Stimulated activated CD4-positive, alpha-beta T cell treated with anti-CD3 and anti-CD28 coated beads, Interleukin-1b, Interleukin-23, amount 100 ng/mL, for 4 hours (primary cell): ENCODE measurements around the gene TBX20.
"Not testable (repeated sequence)": the region's sequence is repeated elsewhere in the genome, so short reads cannot be mapped to it uniquely, and the experiment has no call there.

ENCODE experiments used
- DNase-seq, 2 donors: peaks; one replicate each; pipeline ENCODE4 v3.0.0-alpha.2; 2020; ENCODE audit warnings: low read depth in 2 of 2

Gene TBX20

DNA sequence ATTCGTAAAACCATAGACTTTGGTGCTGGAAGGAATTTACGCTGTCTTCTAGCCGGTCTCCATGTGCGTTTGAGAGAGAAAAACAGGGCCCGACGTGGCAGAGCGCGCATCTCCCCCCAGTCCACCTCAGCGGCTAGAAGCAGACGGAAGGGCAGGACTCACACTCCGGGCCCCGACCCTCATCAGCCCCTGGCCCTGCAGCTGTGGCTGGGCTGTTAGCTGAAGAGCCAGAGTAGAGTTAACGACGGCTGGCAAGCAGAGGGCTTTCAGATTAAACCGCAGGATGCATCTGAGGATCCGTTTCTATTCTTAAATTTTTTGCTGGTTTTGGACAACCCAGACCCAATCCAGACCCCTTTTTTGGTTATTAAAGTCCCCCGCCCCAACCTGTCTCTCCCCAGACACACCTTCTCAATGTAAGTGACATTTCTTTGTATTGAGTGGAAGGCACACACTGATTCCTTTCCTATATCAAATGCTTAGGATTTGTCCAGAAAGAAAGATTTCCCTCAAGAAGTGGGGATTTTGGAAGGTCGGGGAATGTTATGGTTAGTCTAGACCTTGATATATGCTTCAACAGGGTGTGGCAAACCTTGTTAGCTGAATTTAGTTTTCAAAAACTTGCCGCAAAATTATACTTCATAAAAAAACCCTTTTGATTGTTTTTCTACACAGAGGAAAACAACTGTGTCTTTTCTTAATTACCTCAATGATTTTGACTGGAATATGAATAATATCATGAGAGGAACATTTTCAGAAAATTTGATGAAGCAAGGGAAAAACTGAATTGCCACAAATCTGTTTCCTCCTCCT lies 1.7 kb upstream of the TBX20 start:
- DNase-seq = no peak

- DNase-seq = no peak
These were observed 869 bp upstream of the TBX20 start for GRCh38 chr7:35254496-35255442.

- DNase-seq = no peak
These were observed 515 bp downstream of the TBX20 start for GRCh38 chr7:35253460-35253709.

GRCh38 chr7:35252612-35253459 lies 1.1 kb downstream of the TBX20 start:
- no peak for DNase-seq

DNA sequence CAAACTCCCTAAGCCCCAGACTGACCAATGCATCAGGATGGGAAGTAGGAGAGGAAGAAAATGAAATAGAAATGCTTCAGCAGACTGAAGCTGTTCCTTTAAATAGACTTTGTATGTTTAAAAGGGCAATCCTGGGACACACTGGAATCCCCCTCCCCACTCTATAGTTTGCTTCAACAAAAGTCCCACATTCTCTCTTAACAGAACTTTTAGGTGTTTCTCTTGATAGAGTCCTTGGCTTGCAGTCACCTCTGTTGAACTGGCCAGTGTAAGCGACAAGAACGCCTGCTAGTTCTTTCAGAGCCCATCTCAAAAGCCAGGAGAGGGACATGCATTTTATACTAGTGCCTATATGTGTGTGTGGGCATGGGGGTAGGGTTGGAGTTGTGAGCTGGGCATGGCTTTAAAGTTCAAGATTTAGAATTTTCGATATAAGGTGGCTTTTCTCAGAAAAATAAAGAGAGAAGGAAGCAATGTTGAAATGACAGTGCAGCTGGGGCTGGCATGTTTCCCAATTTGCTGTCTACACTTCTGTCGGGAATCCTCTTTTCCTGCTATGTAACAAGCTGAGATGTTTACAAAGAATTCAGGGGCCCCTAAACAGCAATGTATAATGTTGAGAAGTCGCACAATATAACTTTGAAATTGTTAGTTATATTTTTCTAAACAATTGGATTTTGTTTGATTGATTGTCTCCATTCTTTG lies 2.1 kb downstream of the TBX20 start:
- no peak for DNase-seq

DNA sequence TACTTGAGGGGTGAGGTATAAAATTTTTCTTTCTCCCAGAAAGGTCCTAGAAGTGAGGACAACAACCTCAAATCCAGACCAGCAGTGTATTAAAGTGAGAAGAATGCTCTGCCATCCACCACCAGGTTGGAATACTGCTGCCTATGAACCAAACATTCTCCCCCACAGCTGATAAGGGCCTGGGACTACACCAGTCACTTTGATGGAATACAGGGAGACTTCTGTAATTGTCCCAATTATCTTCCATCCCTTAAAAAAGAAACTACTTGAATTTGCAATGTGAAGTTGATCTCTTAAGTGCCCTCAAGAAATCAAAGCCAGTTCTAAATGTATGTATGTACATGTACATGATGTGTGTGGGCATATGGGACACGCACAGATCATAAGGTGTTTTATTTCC lies 3.0 kb downstream of the TBX20 start:
- DNase-seq = no peak

GRCh38 chr7:35250452-35250851 lies 3.4 kb downstream of the TBX20 start:
- no peak for DNase-seq

GRCh38 chr7:35249537-35249907 lies 4.4 kb downstream of the TBX20 start:
- no peak for DNase-seq

- no peak for DNase-seq
These were observed 5.0 kb downstream of the TBX20 start for GRCh38 chr7:35248576-35249536.

- DNase-seq = no peak
These were observed 7.1 kb downstream of the TBX20 start for GRCh38 chr7:35246819-35247218.

- DNase-seq = no peak
These were observed 12.0 kb downstream of the TBX20 start for GRCh38 chr7:35241884-35242283.

GRCh38 chr7:35241436-35241835 lies 12.5 kb downstream of the TBX20 start:
- no peak for DNase-seq

- DNase-seq = not testable (repeated sequence)
These were observed 12.9 kb downstream of the TBX20 start for GRCh38 chr7:35241008-35241407.

DNA sequence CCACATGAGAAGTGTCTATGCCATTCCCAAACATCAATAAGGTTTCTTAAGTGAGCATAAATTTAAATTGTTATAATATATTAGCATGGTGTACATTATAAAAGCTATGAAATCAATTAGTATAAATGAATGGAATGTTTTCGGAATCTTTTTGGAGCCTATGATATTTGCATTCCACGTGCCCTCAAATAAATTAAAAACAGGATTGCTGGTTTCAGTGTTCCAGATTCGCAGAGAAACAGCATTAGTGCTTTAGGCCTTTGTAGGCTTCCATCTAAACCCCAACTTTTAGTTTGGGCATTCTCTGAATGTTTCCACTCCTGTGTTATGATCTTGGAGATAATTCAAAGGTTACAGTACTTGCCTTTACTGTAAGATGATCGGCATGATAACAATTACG lies 15.4 kb downstream of the TBX20 start:
- not testable (repeated sequence) for DNase-seq

- no peak for DNase-seq
These were observed 20.9 kb downstream of the TBX20 start for GRCh38 chr7:35232994-35233393.

GRCh38 chr7:35231221-35231620 lies 22.7 kb downstream of the TBX20 start:
- not testable (repeated sequence) for DNase-seq

GRCh38 chr7:35229116-35229780 lies 24.7 kb downstream of the TBX20 start:
- DNase-seq = not testable (repeated sequence)

DNA sequence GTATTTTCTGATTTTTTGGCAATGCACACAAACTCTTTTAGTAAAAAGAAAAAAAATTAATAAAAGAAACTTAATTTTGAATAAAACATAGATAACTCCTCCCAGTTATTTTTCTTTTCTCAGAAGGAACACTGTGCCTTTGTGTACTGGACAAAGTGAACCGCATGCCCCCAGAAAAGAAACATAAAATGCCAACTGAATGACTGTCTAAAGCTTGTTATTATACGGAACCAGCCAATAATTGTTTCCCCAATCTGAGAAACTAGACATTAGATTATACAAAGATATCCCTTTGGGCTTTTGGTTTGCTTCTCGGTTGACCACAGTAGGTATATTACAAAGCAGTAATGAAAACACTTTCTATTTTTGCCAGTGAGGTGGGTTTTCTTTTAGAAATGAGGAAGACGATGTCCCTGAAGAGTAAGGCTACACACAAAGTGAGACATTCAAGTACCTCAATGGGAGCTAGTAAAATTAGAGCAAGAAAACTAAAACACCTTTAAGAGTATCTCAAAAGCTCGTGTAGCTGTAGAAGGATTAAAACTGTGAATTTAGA lies 25.3 kb downstream of the TBX20 start:
- not testable (repeated sequence) for DNase-seq

DNA sequence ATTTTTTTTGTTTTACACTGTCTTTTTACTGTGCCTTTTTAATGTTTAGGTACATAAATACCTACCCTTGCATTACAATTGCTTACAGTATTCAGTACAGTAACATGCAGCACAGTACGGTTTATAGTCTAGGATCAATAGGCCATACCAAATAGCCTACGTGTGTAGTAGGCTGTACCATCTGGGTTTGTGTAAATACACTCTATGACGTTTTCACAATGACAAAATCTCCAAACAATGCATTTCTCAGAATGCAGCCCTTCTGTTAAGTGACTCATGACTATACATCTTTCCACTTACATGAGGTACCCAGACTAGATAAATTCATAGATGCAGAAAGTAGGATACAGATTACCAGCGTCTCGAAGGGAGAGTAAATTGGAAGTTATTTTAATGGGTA lies 26.5 kb downstream of the TBX20 start:
- DNase-seq = not testable (repeated sequence)
